Gastroesophageal sphincter (tissue), 4 donors: ENCODE measurements around the gene MRGPRG. TPM values are rescaled to one million over a fixed set of nuclear protein-coding genes. Genes with fewer than 3 reads are reported as not detected.
"Not testable (repeated sequence)": the region's sequence is repeated elsewhere in the genome, so short reads cannot be mapped to it uniquely, and the experiment has no call there.

ENCODE experiments used
- ATAC-seq: fragments of 150-250 bp; one replicate; pipeline ENCODE4 v1.9.1; 2016; ENCODE audit warnings: mild to moderate bottlenecking, moderate library complexity
- H3K27ac ChIP-seq, 4 donors: fragments of 200-600 bp; sonication (generic) in 3 of 4; 1 replicate in 3 of 4; 2 replicates in 1 of 4; pipeline ENCODE4 v1.5.1; 2016 to 2019
- H3K27me3 ChIP-seq: fragments of 200-600 bp; sonication (generic); one replicate; pipeline ENCODE4 v1.5.1; 2019
- H3K36me3 ChIP-seq, 2 donors: fragments of 200-600 bp; sonication (generic); one replicate each; pipeline ENCODE4 v1.5.1; 2019; ENCODE audit warnings: control low read depth in 1 of 2
- H3K4me1 ChIP-seq, 3 donors: fragments of 200-600 bp; sonication (generic); 1 replicate in 2 of 3; 2 replicates in 1 of 3; pipeline ENCODE4 v1.5.1; 2016 to 2019; ENCODE audit warnings: control low read depth in 2 of 3
- H3K4me3 ChIP-seq, 2 donors: fragments of 200-600 bp; sonication (generic); one replicate each; pipeline ENCODE4 v1.5.1; 2019; ENCODE audit warnings: mild to moderate bottlenecking in 1 of 2, moderate library complexity in 1 of 2
- H3K9me3 ChIP-seq, 3 donors: fragments of 200-600 bp; sonication (generic); one replicate each; pipeline ENCODE4 v1.5.1; 2017 to 2019; ENCODE audit warnings: control low read depth in 2 of 3
- CTCF ChIP-seq, 4 experiments: fragments of 200-600 bp in 2 of 4; fragments of 450-650 bp in 2 of 4; sonication (generic) in 1 of 4; IDR thresholded peaks; one replicate each; pipeline ENCODE4 v1.5.1; 2017 to 2019; ENCODE audit warnings: antibody characterized with exemption in 4 of 4, mild to moderate bottlenecking in 2 of 4, moderate library complexity in 2 of 4
- EP300 ChIP-seq: sonication (generic); formaldehyde crosslinking; IDR thresholded peaks from one replicate; pipeline ENCODE4 v1.6.1; 2017; ENCODE audit warnings: antibody characterized with exemption, mild to moderate bottlenecking
- POLR2A ChIP-seq, 2 donors: fragments of 450-650 bp; IDR thresholded peaks; one replicate each; pipeline ENCODE4 v1.6.1; 2017; ENCODE audit warnings: antibody characterized with exemption in 2 of 2, mild to moderate bottlenecking in 2 of 2, moderate library complexity in 1 of 2
- POLR2AphosphoS5 ChIP-seq: sonication (generic); formaldehyde crosslinking; IDR thresholded peaks from one replicate; pipeline ENCODE4 v1.6.1; 2017; ENCODE audit warnings: antibody characterized with exemption
- WGBS, 2 donors: methylation state at CpG; one replicate each; pipeline ENCODE4 v1.1.5; 2018; ENCODE audit warnings: low coverage in 1 of 2; 5-methylcytosine and 5-hydroxymethylcytosine counted together
- total RNA-seq, 4 donors: library from RNA; depleted of rRNA; stranded (reverse); fragments of >200 nt; gene quantifications; one replicate each; pipeline ENCODE4 v1.1.0, GENCODE V29; 2016

The MRGPRG gene
- total RNA-seq, result not detected

- no peaks in the 10 kb centered on the region for H3K9me3 ChIP-seq
- peaks cover 0 to 13% (median 4%) of the 10 kb centered on the region in 3 donors for H3K4me1 ChIP-seq
- no peak for TF ChIP-seq POLR2AphosphoS5
- TF ChIP-seq CTCF (IDR thresholded peaks at IDR 0.05), result no peak
- no peak for TF ChIP-seq POLR2A (IDR thresholded peaks at IDR 0.05)
- no peak for TF ChIP-seq EP300
- no peaks in the 10 kb centered on the region for H3K36me3 ChIP-seq
- no peak within 1 kb of the TSS for H3K27ac ChIP-seq
- H3K27me3 ChIP-seq, result peaks cover 96% of the 10 kb centered on the region
- WGBS, 2 donors, result 87% methylated on average over 6 of the region's 35 CpGs; no CpG with 5 or more reads in 1 of the 2 donors
- ATAC-seq, result no peak
- H3K4me3 ChIP-seq, result no peak within 1 kb of the TSS
Observed at GRCh38 chr11:3218483-3219280, at the start of gene MRGPRG. Gene MRGPRG, minus strand, starts transcription at chr11:3218813. Its CDS starts 0 bp downstream, at chr11:3218813.

DNA sequence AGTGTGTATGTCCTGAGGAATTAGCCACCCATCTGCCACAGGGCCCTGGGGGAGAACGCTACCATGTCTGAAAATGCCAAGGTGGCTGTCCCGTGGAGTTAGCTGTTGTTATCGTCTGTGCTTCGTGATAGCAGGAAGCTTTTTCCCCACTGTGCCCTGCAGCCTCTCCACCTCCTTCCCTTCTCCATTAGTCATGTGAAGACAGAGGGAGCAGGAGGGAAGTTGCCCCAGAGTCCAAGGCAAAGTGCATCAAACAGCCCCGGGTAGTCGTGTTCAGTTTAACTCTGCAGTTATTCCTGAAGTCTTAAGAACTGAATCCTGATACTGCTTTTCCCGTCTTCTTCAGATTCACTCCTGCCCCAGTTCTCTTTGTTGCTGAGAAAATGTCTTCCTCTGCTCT is 43.9 kb upstream of the MRGPRG start:
- WGBS, 2 donors, result 46 to 63% methylated on average over 3 of the region's 7 CpGs
- not testable (repeated sequence) for ATAC-seq

GRCh38 chr11:3261831-3262230 is 43.2 kb upstream of the MRGPRG start:
- WGBS, 2 donors, result no CpG with 5 or more reads among the region's 8 CpGs
- H3K27ac ChIP-seq, ATAC-seq, H3K27me3 ChIP-seq, H3K4me3 ChIP-seq, H3K9me3 ChIP-seq, H3K4me1 ChIP-seq, H3K36me3 ChIP-seq: not testable (repeated sequence)

More for the DNA sequence above, 43.9 kb upstream of the MRGPRG start:
- H3K27ac ChIP-seq, H3K9me3 ChIP-seq, H3K4me1 ChIP-seq, H3K36me3 ChIP-seq, H3K27me3 ChIP-seq, H3K4me3 ChIP-seq: not testable (repeated sequence)

DNA sequence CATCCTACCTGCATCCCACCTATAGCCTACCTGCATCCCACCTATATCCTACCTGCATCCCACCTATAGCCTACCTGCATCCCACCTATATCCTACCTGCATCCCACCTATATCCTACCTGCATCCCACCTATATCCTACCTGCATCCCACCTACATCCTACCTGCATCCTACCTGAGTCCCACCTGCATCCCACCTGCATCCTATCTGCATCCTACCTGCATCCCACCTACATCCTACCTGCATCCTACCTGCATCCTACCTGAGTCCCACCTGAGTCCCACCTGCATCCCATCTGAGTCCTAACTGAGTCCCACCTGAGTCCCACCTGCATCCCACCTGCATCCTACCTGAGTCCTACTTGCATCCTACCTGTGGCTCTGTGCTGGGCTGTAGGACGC is 38.9 kb upstream of the MRGPRG start:
- not testable (repeated sequence) for H3K9me3 ChIP-seq, H3K27me3 ChIP-seq, H3K27ac ChIP-seq, H3K4me1 ChIP-seq, H3K4me3 ChIP-seq, H3K36me3 ChIP-seq, ATAC-seq
- WGBS, 2 donors, result 43% methylated on average over 1 of the region's 1 CpG; no CpG with 5 or more reads in 1 of the 2 donors

- no CpG with 5 or more reads among the region's 12 CpGs for WGBS, 2 donors
- not testable (repeated sequence) for H3K27ac ChIP-seq, H3K4me3 ChIP-seq, H3K4me1 ChIP-seq, H3K9me3 ChIP-seq, ATAC-seq, H3K36me3 ChIP-seq, H3K27me3 ChIP-seq
Observed at GRCh38 chr11:3255241-3255640, 36.6 kb upstream of the MRGPRG start.

DNA sequence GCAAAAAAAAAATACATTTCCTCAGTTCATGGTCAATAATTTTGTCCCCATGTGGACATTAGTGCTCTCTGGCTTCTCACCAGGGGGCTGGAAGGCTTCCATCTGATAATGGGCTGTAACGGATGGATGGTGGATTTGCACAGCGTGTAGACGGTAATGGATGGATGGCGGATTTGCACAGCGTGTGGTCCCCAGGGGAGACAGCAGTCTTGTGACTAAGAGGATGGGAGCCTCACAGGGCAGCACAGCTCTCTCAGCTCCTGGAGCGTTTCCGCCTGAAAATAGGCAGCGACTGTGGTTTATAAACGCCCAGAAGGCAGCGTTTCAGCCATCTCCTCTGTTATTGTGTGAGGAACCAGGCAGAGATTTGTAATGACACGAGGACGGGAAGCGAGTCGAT is 36.2 kb upstream of the MRGPRG start:
- H3K36me3 ChIP-seq, H3K27me3 ChIP-seq, H3K9me3 ChIP-seq, ATAC-seq, H3K4me3 ChIP-seq, H3K27ac ChIP-seq, H3K4me1 ChIP-seq: not testable (repeated sequence)
- no CpG with 5 or more reads among the region's 14 CpGs for WGBS, 2 donors

- Histone ChIP-seq H3K9me3 (no peaks in the 10 kb centered on the region), H3K27ac (no peak overlapping the region), H3K4me3 (no peak overlapping the region), H3K4me1 (no peaks in the 10 kb centered on the region), H3K36me3 (no peaks in the 10 kb centered on the region), H3K27me3 (no peaks in the 10 kb centered on the region)
- ATAC-seq, result no peak
- TF ChIP-seq POLR2AphosphoS5 (no peak), CTCF (IDR thresholded peaks at IDR 0.05) (no peak)
Observed at GRCh38 chr11:3245071-3245470, 26.5 kb upstream of the MRGPRG start.

- no peak overlapping the region for H3K27ac ChIP-seq
- no peaks in the 10 kb centered on the region for H3K4me1 ChIP-seq
- no peaks in the 10 kb centered on the region for H3K27me3 ChIP-seq
- H3K4me3 ChIP-seq, result no peak overlapping the region
- H3K9me3 ChIP-seq, result no peaks in the 10 kb centered on the region
- ATAC-seq, result no peak
- no peak for TF ChIP-seq POLR2AphosphoS5
- TF ChIP-seq CTCF (IDR thresholded peaks at IDR 0.05), result no peak
- no peak for TF ChIP-seq EP300
- TF ChIP-seq POLR2A (IDR thresholded peaks at IDR 0.05), result no peak
- H3K36me3 ChIP-seq, result no peaks in the 10 kb centered on the region
- 53 to 77% methylated on average over 1 of the region's 1 CpG for WGBS, 2 donors
Observed at GRCh38 chr11:3243880-3244279, 25.3 kb upstream of the MRGPRG start.
